ENCODE data around the gene NCAN. TPM values are rescaled to one million over a fixed set of nuclear protein-coding genes. Genes with fewer than 3 reads are reported as not detected.
A peak's percentile ranks its signal among the peaks of the same experiment; 100 is the strongest.

NCAN gene
- total and polyA plus RNA-seq, 2 of the 13 experiments (the other 11 are each of a cell fraction or from before 2014, with no cell fraction given) = not detected

GRCh38 chr19:19185853-19186740 lies 25.7 kb upstream of the NCAN start (continued):
- TF ChIP-seq SP5 (CRISPR knock-in tag; IDR thresholded peaks at IDR 0.05; ENCODE audit: borderline replicate concordance, low read depth) = peak; percentile 30; the same call in 1 of the 2 replicates
- no peak for TF ChIP-seq GLMP (CRISPR knock-in tag; IDR thresholded peaks at IDR 0.05; ENCODE audit: borderline replicate concordance)
- no peak for TF ChIP-seq ZNF766 (CRISPR knock-in tag; IDR thresholded peaks at IDR 0.05; ENCODE audit: borderline replicate concordance)
- no peak for TF ChIP-seq LCORL (IDR thresholded peaks at IDR 0.05)
- TF ChIP-seq LCORL (CRISPR knock-in tag; IDR thresholded peaks at IDR 0.05) = 0 out of 2 replicates have a peak, but pooled peaks have one; percentile 23
- peak; percentile 71; the same call in 1 of the 2 replicates for TF ChIP-seq BORCS8-MEF2B (CRISPR knock-in tag; IDR thresholded peaks at IDR 0.05)
- TF ChIP-seq ZNF260 (CRISPR knock-in tag; IDR thresholded peaks at IDR 0.05; ENCODE audit: borderline replicate concordance, low read depth) = no peak
- TF ChIP-seq CTCF (CRISPR knock-in tag; IDR thresholded peaks at IDR 0.05) = peak; percentile 93
- TF ChIP-seq, protein P1, sequence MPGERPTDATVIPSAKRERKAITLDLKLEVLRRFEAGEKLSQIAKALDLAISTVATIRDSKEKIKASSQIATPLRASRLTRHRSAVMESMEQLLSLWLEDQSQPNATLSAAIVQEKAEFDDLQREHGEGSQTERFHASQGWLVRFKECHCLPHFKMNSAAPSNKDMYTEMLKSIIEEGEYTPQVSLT (CRISPR knock-in tag; IDR thresholded peaks at IDR 0.05; ENCODE audit: borderline replicate concordance, low read depth) = no peak
- TF ChIP-seq HNRNPL (IDR thresholded peaks at IDR 0.05; ENCODE audit: low read depth, low read length) = 0 out of 2 replicates have a peak, but pooled peaks have one; percentile 57
- TF ChIP-seq ZNF263 (CRISPR knock-in tag; IDR thresholded peaks at IDR 0.05) = peak; percentile 72
- no peak for TF ChIP-seq YEATS2 (CRISPR knock-in tag; IDR thresholded peaks at IDR 0.05; ENCODE audit: borderline replicate concordance)
- TF ChIP-seq, protein P2, sequence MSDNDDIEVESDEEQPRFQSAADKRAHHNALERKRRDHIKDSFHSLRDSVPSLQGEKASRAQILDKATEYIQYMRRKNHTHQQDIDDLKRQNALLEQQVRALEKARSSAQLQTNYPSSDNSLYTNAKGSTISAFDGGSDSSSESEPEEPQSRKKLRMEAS (IDR thresholded peaks at IDR 0.05) = no peak
- TF ChIP-seq ARID4A (CRISPR knock-in tag; IDR thresholded peaks at IDR 0.05; ENCODE audit: borderline replicate concordance) = peak; percentile 45; the same call in 1 of the 2 replicates
- TF ChIP-seq MED13 (CRISPR knock-in tag; IDR thresholded peaks at IDR 0.05) = no peak
- TF ChIP-seq NPAS2 (CRISPR knock-in tag; IDR thresholded peaks at IDR 0.05; ENCODE audit: borderline replicate concordance) = no peak
- peak; percentile 45; the same call in 1 of the 2 replicates for TF ChIP-seq HOXA3 (CRISPR knock-in tag; IDR thresholded peaks at IDR 0.05)
- TF ChIP-seq, protein P3, sequence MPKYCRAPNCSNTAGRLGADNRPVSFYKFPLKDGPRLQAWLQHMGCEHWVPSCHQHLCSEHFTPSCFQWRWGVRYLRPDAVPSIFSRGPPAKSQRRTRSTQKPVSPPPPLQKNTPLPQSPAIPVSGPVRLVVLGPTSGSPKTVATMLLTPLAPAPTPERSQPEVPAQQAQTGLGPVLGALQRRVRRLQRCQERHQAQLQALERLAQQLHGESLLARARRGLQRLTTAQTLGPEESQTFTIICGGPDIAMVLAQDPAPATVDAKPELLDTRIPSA (CRISPR knock-in tag; IDR thresholded peaks at IDR 0.05; ENCODE audit: borderline replicate concordance) = no peak

Data from HepG2 (cell line).